Stimulated activated CD4-positive, alpha-beta T cell treated with anti-CD3 and anti-CD28 coated beads, Interleukin-1b, Interleukin-23, amount 100 ng/mL, for 48 hours (primary cell): ENCODE results near the gene LEO1.
A peak's percentile ranks its signal among the peaks of the same experiment; 100 is the strongest.
"Not testable (repeated sequence)": the region's sequence is repeated elsewhere in the genome, so short reads cannot be mapped to it uniquely, and the experiment has no call there.

Experiments used
- DNase-seq: peaks from one replicate; pipeline ENCODE4 v3.0.0-alpha.2; 2020

Gene LEO1

DNA sequence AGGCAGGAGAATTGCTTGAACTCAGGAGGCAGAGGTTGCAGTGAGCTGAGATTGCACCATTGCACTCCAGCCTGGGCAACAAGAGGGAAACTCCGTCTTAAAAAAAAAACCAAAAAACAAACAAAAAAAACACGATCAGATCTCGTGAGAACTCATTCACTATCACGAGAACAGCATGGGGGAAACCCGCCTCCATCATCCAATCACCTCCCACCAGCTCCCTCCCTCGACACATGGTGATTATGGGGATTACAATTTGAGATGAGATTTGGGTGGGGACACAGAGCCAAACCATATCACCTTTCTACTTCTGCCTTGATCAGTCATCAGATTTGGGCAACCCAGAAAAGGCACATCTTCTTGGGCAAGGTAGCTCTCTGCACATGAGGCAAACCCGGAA is 31.5 kb upstream of the LEO1 start:
- DNase-seq, result not testable (repeated sequence)

DNA sequence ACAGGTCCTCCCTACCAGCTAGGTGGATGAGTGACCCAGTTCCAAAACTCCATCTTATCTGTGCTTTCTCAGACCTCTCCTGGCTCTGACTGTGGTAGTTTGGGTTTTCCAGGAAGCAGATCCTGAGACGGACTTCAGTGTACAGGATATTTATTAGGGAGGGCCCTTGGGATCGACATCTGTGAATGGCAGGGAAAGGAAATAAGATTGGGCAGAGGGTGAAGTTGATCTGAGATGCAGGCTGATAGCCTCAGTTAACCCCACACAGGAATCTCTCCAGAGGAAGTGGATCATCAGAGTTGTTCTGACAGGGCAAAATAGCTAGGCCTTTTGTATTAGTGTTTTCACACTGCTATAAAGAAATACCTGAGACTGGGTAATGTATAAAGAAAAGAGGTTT is 30.8 kb upstream of the LEO1 start:
- no peak for DNase-seq

DNA sequence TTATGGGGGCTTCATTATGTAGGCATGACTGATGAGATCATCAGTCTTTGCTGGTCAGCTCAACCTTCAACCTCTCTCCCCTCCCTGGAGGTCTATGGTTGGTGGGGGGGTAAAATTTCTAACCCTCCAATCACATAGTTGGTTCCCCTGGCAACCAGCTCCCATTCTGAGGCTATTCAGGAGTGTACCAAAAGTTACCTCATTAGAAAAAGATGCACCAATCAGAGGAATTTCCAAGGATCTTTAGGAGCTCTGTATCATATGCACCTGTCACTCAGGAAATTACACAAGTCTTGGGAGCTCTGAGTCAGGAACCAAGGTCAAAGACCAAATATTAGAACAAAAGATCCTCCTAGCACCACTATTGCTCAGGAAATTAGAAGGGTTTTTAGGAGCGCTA is 21.4 kb upstream of the LEO1 start:
- no peak for DNase-seq

DNA sequence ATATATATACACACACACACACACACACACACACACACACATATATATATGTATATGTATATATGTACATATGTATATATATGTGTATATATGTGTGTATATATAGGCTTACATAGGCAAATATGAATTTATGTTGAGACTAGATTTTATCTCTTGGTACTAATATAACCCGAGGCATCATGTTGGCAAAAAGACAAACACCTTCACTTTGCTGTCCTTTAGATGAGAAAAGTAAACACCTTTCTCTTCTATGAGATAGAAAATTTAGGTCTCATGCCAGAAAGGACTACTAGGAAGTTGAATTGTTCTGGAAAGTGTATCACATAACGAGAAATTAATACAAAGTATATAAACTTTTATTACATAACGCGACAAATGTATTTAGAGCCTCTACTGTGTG is 19.6 kb upstream of the LEO1 start:
- no peak for DNase-seq

DNA sequence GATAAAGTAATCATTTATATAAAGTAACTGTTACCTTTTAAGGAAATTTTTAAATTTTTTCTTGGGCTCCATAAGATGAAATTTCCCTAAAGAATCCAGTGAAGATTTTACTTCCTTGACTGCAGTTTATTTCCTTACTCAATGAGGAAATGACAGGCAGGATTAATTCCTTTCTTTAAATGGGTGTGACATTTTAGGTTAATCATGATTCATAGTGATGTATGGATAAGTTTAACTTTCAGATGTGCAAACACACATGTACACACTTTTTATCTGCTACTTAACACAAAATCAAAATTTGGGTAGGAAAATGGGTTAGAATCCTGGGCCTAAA is 11.2 kb upstream of the LEO1 start:
- no peak for DNase-seq

DNA sequence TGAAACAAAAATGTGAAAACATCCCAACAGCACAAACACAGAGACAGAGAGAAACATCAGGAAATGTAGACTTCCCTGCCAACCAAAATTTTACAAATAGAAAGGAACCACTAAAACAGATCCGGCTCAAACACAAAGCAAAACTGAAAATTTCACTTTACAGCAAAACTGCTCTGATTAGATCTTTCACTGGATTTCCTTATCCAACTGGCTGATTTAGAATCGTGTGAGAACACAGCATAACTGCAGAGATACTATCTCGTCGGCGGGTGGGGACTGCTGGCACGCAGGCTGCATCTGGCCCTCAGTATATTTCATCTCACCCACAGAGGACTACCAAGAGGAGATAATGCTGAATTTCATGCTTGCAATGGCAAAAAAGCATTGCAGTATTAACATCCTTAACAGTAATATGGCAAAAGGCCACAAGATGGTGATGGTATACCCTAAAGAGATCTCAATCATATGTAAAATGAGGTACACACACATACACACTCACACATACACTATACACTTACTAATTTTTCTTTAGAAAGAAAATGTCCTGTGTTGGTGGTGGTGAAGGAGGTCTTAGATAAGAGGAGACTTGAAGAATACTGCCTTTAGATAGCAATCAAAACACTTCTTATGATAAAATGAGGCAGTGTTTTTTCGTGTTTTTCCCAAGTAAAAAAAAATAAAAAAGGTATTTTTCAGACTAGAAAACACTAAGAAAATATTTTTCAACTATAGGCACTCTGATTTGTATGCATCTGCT is 10.6 kb upstream of the LEO1 start:
- DNase-seq, result peak; percentile 62

DNA sequence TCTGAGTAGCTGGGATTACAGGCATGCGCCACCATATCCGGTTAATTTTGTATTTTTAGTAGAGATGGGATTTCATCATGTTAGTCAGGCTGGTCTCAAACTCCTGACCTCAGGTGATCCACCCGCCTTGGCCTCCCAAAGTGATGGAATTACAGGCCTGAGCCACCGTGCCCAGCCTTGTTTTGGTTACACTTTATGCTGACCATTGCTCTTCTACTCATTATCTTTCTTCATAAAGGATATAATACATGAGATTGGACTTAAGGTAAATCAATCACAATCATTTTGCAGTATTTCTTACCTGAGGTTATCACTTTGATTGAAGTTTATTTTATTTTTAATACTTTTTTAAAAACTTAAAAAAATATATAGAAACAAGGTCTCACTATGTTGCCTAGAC is 2.2 kb upstream of the LEO1 start:
- DNase-seq, result no peak

DNA sequence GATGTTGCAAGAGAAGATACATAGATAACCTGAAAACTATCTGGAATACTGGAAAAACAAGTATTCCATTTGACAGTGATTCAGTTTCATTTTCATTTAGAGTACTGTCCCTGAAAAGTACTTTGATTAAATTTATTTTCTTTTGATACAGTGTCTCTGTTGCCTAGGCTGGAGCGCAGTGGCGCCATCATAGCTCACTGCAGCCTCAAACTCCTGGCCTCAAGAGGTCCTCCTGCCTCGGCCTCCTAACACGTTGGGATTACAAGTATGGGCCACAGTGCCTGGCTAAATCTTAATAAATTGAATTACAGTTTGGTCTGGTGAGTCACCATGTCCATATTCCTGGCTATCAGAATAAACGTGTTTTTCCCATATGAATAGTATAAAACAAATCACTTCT is 1.6 kb upstream of the LEO1 start:
- DNase-seq, result no peak

DNA sequence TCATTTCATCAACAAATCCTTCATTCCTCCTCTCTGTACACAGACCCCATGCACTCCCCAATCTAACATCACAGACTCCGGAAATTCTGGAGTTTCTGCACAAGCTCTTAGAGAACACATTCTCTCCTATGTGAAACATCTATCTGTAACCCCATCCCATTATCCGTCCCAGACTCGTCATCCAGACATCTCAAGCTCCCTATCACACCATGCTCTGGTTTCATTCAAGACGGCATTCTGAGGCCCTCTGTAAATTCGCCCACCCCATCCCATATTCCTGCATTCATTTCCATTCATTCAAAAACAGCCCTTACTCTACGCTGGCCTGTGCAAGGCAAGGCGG is 575 bp downstream of the LEO1 start:
- no peak for DNase-seq

DNA sequence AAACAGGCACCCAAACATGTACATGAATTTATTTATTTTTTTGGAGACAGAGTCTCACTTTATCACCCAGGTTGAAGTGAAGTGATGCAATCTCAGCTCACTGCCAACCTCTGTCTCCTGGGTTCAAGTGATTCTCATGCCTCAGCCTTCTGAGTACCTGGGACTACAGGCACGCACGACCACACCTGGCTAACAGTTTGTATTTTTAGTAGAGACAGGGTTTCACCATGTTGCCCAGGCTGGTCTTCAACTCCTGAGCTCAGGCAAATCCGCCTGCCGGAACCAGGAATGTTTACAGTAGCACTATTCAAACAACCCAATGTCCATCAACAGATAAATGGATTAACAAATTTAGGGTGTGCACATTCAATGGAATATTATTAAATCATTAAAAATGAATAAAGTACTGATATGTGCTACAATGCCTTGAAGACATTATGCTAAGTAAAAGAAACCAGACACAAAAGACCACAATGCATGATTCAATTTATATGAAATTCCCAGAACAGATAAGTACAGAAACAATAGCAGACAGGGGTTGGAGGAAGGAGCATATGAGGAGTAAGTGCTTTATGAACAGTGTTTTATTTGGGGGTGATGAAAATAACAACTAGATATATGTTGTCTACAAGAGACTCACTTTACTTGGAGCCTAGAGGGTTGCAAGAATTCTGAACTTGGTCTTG is 1.3 kb downstream of the LEO1 start:
- DNase-seq, result no peak

DNA sequence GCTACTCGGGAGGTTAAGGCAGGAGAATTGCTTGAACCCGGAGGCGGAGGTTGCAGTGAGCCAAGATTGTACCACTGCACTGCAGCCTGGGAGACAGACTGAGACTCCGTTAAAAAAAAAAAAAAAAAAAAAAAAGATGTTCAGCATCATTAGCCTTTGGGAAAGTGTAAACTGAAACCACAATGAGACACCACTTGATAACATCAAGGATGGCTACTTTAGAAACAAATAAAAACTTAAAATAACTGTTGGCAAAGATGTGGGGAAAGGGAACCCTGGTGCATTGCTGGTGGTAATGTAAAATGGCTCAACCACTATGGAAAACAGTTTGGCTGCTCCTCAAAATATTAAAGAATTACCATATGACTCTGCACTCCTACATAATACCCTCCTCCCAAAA is 1.9 kb downstream of the LEO1 start:
- DNase-seq, result no peak

DNA sequence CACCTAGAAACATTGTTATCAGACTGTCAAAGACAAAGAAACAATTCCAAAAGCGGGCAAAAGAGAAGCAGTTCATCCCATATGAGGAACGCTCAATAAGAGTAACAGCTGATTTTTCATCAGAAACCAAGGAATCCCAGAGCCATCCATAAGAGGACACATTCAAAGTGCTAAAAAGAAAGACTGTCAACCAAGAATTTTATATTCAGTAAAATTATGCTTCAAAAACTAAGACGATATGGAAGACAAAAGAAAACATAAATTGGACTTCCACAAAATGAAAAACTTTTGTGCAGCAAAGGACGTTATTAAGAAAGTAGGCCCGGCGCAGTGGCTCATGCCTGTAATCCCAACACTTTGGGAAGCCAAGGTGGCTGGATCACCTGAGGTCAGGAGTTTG is 4.0 kb downstream of the LEO1 start:
- no peak for DNase-seq

DNA sequence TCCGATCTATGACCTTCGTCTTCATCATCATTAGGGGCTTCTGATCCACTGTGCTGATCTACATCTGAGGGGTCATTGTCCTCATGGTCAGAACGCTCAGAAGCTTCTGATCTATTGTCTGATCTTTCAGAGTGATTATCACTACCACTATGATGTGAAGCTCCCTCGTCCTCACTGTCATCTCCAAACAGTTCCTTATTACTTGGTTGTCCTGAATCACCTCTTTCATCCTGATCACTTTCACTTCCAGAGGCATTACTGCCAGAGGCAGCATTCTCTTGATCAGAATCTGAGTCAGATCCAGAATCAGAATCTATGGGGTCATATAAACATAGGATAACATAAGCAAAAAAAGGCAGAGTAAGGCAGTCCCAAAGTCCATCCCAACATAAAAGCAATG is 5.4 kb downstream of the LEO1 start:
- DNase-seq, result no peak

DNA sequence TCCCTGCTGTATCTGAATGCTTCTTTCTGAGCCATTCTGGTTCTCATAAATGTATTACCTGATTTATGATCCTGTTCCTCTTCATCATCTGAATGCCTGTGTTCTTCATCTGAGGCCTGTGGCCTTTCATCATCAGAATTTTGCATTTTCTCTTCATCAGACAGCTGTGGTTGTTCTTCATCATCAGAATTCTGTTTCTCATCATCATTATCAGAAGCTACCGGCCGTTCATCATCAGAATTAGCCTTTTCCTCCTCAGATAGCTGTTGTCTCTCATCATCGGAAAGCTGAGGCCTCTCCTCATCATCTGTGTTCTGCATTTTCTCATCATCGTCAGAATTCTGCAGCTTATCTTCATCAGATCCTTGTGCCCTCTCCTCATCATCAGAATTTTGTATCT is 5.9 kb downstream of the LEO1 start:
- no peak for DNase-seq

DNA sequence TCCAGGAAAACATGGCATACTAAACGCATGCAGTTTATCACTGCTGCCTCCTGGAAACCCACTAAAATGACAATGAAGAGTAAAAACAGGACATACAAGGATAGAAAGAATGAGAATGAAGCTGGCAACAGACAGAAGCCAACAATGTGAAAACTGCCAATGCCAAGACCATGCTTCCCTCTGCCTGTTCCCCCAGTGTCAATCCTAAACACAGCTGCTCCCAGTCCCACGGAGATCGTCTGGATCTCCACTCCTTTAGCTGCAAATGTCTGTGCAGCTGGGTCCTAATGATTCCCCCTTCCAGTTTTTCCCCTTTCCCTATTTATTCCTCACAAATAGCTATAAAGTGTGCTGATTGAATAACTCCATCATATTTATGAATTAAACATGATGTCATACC is 16.1 kb downstream of the LEO1 start:
- no peak for DNase-seq

DNA sequence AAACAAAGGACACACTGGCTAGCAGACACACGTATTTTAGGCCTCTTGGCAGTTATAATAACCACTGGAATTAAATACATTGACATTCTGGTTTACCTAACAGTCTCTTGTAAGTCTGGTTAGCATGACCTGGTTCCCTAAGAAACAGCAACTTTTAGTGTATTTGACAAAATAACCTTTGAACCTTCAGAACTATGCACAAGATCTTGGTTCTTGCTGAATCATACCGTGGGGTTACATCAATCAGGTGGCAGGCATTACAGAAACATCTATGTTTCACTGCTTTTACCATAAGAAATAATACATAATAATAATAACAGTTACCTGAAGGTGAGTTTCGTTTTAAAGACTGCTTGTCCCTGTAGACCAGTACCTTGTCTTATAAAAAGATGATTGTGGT is 18.8 kb downstream of the LEO1 start:
- no peak for DNase-seq

DNA sequence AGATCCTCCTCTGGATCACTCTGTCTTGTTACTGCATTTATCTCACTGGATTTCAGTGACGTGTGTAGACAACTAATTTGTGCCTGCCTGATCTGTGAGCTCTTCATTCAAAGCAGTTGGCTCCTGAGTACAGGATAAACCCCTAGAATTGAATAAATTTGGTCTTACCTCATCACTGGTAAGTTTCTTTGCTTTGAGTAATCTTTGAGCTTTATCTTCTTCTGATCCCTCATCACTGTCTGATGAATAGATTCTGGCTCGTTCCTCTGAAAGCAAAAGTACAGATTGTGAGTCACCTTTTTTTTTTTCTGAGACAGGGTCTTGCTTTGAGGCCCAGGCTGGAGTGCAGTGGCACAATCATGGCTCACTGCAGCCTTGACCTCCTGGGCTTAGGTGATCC is 24.5 kb downstream of the LEO1 start:
- DNase-seq, result no peak

DNA sequence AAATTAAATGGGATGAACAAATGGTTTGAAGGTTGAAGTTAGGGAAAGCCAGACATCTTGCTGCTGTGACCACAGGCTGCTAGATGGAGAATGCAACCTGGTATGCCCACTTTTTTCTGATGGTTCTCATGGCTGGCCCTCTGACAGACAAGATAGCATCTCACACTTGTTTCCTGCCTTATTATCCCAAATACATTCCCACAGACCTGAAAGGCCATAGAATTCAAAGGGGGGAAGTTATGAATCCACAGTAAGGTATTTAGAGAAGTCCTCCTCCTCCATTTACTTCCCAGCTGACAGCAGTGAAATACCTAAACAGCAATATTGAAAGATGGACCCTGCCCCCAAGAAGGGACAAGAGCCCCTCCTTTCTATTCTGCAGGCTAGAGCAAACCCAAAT is 32.4 kb downstream of the LEO1 start:
- DNase-seq, result no peak

DNA sequence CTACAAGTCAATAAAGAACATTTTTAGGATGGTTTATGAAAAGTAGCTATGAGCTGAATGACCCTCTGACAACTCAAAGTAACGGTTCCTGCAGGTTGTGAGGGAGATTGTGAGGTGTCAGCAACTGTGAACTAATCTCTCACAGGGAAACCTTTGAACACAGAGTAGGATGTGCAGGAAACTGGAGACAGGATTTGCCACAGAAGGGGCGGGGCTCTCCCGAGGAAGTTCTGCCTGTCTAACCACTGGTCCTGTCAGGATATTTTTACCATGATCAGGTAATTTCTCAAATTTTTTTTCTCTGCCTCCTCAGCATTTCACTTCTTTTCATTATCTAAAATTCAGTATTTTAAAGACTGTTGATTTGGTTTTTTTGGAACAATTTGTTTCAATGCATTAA is 33.3 kb downstream of the LEO1 start:
- no peak for DNase-seq

DNA sequence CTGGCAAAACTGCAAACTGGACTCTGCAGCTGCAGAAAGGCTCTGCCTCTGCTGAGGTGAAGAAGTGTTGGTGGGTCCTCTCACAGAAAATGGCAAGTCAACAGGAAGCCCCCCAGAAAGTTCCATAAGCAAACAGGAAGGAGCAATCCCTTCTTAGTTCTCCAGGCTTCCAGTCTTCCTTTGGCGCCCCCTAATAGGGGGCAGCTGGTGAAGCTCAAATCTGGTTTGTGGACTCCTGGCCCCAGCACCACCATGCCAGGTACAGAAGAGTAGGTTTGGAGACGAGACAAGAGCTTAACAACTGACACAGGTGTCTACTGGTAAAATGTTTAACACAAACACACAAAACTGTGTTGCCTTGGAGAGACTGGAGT is 35.5 kb downstream of the LEO1 start:
- no peak for DNase-seq

DNA sequence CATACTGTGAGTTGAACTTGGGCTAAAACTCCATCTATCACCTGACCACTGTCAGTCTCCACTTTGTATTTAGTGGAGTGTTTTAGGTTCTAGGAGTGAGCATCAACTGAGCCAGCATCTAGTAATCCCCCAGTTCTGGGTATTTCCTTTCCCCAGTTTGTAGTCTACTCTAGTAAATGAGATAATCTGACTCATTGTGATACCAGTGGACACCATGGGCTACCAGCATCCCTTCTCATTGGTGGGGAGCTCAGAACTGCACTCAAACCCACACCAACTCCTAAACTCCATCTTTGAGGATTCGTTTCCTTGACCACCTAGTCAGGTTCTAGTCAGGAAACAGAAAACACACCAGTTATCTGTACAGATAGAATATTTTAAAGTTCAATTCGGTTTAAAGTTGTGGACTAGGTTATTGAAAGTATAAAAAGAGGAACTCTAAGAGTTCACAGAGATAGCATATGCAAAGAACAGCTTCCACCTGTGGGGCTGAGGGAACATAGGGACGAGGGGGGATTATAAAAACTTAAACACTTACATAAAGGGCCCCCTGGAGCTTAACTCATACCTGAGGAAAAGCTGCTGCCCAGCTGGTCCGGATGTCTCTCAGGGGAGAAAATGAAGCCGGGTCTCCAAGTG is 36.0 kb downstream of the LEO1 start:
- DNase-seq, result no peak

DNA sequence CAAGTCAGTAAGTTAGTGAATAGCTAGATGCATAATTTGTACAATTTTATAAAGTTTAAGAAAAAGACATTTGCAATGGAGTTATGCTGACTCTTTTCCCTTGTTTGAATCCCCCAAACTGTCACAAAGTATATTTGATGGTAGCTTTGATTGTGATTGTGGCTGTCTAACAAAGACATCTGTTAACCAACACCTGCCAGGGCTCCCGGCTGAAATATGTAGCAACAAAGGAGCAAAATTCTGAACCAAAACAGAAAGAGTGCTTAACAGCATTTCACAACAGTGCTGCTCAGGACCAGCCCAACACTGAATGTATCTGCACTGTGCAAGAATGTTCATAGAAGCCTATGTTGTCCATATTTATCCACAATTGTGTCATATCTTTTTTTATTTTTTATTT is 39.4 kb downstream of the LEO1 start:
- no peak for DNase-seq

DNA sequence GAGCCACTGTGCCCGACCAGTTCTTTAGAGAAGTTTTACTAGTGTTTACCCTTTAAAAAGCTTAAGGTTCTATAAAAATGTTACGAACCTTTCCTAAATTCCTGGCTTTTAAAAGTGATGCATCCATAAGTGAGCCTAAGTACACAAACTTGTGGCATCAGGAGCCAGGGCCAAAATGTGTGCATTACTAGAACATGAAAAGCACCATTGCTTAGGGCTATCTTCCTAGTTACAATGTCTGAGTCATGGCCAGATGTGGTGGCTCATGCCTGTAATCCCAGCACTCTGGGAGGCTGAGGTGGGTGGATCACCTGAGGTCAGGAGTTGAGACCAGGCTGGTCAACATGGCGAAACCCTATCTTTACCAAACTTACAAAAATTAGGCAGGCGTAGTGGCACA is 39.9 kb downstream of the LEO1 start:
- no peak for DNase-seq

DNA sequence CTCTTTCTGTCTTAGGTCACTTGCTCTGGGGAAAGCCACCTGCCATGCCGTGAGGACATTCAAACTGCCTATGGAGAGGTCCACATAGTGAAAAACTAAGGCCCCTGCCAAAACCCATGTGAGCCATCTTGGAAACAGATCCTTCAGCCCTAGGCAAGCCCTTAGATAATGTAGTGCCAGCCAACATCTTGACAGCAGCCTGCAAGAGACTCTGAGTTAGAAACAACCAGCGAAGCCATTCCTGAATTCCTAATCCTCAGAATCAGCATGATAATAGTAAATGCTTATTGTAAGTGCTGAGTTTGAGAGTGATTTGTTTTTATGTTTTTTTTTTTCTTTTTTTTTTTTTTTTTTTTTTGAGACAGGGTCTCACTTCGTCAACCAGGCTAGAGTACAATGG is 40.6 kb downstream of the LEO1 start:
- DNase-seq, result no peak

DNA sequence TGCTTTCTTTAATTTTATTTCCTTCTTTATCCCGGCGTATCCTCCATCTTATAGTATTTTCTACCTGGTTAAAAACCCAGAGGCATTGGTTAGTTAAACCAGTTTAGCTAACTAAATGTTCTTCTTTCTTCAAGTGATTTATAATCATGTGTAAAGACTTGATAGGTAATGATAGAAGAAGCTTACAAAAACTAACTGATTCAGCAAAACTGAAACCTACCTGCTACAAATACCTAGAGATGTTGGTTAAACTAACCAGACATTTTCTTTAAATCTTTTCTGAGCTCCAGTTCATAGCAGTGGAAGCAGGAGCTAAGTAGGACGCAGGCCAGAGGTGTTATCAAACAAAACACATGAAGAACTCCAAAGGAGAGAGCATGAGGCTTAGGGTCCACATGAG is 44.8 kb downstream of the LEO1 start:
- DNase-seq, result no peak
